MM.1S (cell line): Measurements from ENCODE around the gene SOWAHC.

ENCODE experiments used
- DNase-seq: peaks from one replicate; pipeline ENCODE4 v3.0.0-alpha.2; 2015
- H2AFZ ChIP-seq: fragments of 300-600 bp; sonication (generic); 2 replicates; pipeline ENCODE4 v1.6.0; 2016; ENCODE audit warnings: antibody characterized with exemption, low read length
- H3F3A ChIP-seq: fragments of 300-600 bp; sonication (generic); 2 replicates; pipeline ENCODE4 v1.6.1; 2016; ENCODE audit warnings: mild to moderate bottlenecking, antibody characterized with exemption, low read length, moderate library complexity, mixed read lengths; ENCODE audit not compliant: insufficient read depth
- H3K27ac ChIP-seq: fragments of 300-600 bp; sonication (generic); 2 replicates; pipeline ENCODE4 v1.5.1; 2016; ENCODE audit warnings: mild to moderate bottlenecking, low read length
- H3K27me3 ChIP-seq: fragments of 300-600 bp; sonication (generic); replicated peaks from 2 replicates; pipeline ENCODE4 v1.6.0; 2016; ENCODE audit warnings: low read length; ENCODE audit not compliant: insufficient read depth
- H3K36me3 ChIP-seq: fragments of 300-600 bp; sonication (generic); replicated peaks from 2 replicates; pipeline ENCODE4 v1.6.1; 2016; ENCODE audit warnings: mild to moderate bottlenecking, low read length, mixed read lengths; ENCODE audit not compliant: insufficient read depth
- H3K4me1 ChIP-seq: fragments of 300-600 bp; sonication (generic); 2 replicates; pipeline ENCODE4 v1.6.1; 2016; ENCODE audit warnings: low read length, mixed read lengths
- H3K4me2 ChIP-seq: fragments of 300-600 bp; sonication (generic); 2 replicates; pipeline ENCODE4 v1.6.0; 2016; ENCODE audit warnings: low read depth, low read length
- H3K4me3 ChIP-seq: fragments of 300-600 bp; sonication (generic); 2 replicates; pipeline ENCODE4 v1.5.1; 2016; ENCODE audit warnings: low read length, mixed read lengths
- H3K79me2 ChIP-seq: fragments of 300-600 bp; sonication (generic); 2 replicates; pipeline ENCODE4 v1.6.1; 2016; ENCODE audit warnings: mixed run types, low read length, mixed read lengths
- H3K9ac ChIP-seq: fragments of 300-600 bp; sonication (generic); 2 replicates; pipeline ENCODE4 v1.6.1; 2016; ENCODE audit warnings: low read length, mixed read lengths
- H3K9me2 ChIP-seq: fragments of 300-600 bp; sonication (generic); replicated peaks from 2 replicates; pipeline ENCODE4 v1.6.1; 2016; ENCODE audit warnings: mild to moderate bottlenecking, low read length, mixed read lengths; ENCODE audit not compliant: insufficient read depth
- H3K9me3 ChIP-seq: fragments of 300-600 bp; sonication (generic); replicated peaks from 2 replicates; pipeline ENCODE4 v1.6.1; 2016; ENCODE audit warnings: mild to moderate bottlenecking, low read length, mixed read lengths; ENCODE audit not compliant: insufficient read depth
- H4K20me1 ChIP-seq: fragments of 300-600 bp; sonication (generic); 2 replicates; pipeline ENCODE4 v1.6.1; 2016; ENCODE audit warnings: mild to moderate bottlenecking, low read length, moderate library complexity, mixed read lengths; ENCODE audit not compliant: insufficient read depth
- EZH2 ChIP-seq: fragments of 300-600 bp; sonication (generic); optimal IDR thresholded peaks from 2 replicates; pipeline ENCODE3; 2017; ENCODE audit warnings: low read depth, mild to moderate bottlenecking, antibody characterized with exemption, low read length, mixed read lengths
- EZH2phosphoT487 ChIP-seq: fragments of 300-600 bp; sonication (generic); IDR thresholded peaks from 2 replicates; pipeline ENCODE4 v1.6.1; 2018; ENCODE audit warnings: antibody characterized with exemption, low read length
- TF ChIP-seq, protein P1 (sequence below): fragments of 300-600 bp; sonication (generic); IDR thresholded peaks from 2 replicates; pipeline ENCODE4 v1.5.1; 2016; ENCODE audit warnings: antibody characterized with exemption, low read length, mixed read lengths

The SOWAHC gene

DNA sequence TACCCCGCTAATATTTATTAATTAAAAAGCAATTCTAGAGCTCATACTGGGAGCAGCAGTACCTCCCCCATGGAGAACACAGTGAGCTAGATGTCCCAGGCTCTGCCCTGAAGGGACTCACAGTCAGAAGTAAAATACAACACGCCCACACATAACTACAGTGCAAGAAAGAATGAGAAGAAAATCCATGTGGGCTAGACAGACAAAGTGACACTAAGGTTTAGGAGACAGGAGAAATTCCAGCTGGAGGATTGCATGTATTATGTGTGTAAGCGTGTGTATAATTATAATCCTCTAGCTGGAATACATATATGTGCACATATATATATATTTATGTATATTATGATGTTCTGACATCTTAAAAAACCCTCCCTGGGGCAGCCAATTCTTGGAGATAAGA is 15.7 kb downstream of the SOWAHC start:
- H3K27me3 ChIP-seq: no peaks in the 10 kb centered on the region
- no peaks in the 10 kb centered on the region for H4K20me1 ChIP-seq
- no peak overlapping the region for H2AFZ ChIP-seq
- H3K79me2 ChIP-seq: no peaks in the 10 kb centered on the region
- H3F3A ChIP-seq: no peaks in the 10 kb centered on the region
- no peaks in the 10 kb centered on the region for H3K36me3 ChIP-seq
- no peak overlapping the region for H3K4me3 ChIP-seq
- TF ChIP-seq EZH2phosphoT487 (no peak), EZH2 (no peak)
- TF ChIP-seq, protein P1, sequence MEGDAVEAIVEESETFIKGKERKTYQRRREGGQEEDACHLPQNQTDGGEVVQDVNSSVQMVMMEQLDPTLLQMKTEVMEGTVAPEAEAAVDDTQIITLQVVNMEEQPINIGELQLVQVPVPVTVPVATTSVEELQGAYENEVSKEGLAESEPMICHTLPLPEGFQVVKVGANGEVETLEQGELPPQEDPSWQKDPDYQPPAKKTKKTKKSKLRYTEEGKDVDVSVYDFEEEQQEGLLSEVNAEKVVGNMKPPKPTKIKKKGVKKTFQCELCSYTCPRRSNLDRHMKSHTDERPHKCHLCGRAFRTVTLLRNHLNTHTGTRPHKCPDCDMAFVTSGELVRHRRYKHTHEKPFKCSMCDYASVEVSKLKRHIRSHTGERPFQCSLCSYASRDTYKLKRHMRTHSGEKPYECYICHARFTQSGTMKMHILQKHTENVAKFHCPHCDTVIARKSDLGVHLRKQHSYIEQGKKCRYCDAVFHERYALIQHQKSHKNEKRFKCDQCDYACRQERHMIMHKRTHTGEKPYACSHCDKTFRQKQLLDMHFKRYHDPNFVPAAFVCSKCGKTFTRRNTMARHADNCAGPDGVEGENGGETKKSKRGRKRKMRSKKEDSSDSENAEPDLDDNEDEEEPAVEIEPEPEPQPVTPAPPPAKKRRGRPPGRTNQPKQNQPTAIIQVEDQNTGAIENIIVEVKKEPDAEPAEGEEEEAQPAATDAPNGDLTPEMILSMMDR: no peak
- peaks cover 4% of the 10 kb centered on the region; the same call in 1 of the 2 replicates for H3K4me1 ChIP-seq
- DNase-seq: no peak
- H3K9ac ChIP-seq: no peak overlapping the region
- no peak overlapping the region for H3K27ac ChIP-seq
- H3K9me3 ChIP-seq: no peaks in the 10 kb centered on the region
- H3K4me2 ChIP-seq: no peak overlapping the region
- H3K9me2 ChIP-seq: no peaks in the 10 kb centered on the region

DNA sequence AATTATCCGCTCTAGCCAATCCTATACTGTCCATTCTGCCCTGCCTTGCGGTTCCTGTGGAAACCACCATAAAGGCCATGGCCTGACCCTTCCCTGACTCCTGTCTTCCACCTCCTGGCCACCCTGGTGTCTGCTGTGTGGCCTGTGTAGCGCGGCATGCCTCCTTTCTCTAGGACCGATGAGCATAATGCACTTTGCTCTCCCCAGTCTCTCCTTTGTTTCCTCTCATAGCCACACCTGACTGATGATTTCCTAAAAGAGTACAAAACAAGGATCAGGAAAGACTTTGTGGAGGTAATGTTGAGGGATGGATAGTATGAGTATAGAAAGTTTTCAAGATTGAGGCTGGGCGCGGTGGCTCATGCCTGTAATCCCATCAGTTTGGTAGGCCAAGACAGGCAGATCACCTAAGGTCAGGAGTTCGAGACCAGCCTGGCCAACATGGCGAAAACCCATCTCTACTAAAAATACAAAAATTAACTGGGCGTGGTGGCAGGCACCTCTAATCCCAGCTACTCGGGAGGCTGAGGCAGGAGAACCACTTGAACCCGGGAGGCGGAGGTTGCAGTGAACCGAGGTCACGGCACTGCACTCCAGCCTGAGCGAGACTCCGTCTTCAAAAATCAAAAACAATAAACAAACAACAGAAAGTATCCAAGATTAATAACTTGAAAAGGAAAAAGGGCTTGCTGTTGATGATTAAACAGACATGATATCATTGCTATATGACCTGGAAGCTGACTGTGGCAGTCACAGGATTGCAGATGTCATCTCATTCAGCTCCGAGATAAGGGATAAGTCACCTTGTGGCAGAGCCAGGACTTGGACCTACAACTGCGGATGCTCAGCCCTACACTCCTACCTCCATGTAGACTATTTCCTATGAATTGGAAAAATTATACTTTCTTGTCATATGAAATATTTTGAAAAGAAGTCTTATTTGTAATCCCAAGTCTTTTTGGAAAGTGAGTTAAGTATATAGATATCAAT is 16.6 kb downstream of the SOWAHC start:
- Histone ChIP-seq H3K79me2 (no peaks in the 10 kb centered on the region), H3K27me3 (no peaks in the 10 kb centered on the region), H3K4me1 (peaks cover 7% of the 10 kb centered on the region; the same call in 1 of the 2 replicates), H4K20me1 (no peaks in the 10 kb centered on the region), H3F3A (no peaks in the 10 kb centered on the region), H3K4me2 (no peak overlapping the region), H2AFZ (no peak overlapping the region), H3K27ac (no peak overlapping the region), H3K9me3 (no peaks in the 10 kb centered on the region), H3K36me3 (no peaks in the 10 kb centered on the region), H3K4me3 (no peak overlapping the region), H3K9me2 (no peaks in the 10 kb centered on the region), H3K9ac (no peak overlapping the region)
- TF ChIP-seq EZH2: no peak
- TF ChIP-seq, protein P1: no peak
- no peak for TF ChIP-seq EZH2phosphoT487
- no peak for DNase-seq

DNA sequence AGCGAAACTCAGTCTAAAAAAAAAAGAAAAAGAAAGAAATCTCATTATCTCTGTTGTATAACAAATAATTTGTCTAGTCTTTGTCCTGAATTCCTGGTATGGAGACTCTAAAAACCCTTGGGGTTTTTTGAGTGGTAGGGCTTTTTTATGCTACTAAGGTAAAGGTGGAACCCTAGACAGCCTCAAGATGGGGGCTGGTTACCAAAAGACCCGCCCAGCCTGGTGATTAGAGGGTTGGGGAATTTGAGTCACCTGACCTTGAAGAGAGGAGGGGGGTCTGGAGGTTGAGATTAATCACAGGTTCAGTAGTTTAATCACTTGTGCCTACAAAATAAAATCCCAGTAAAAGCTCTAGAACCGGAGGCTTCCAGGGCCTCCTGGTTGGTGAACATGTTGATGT is 17.6 kb downstream of the SOWAHC start:
- Histone ChIP-seq H3K27me3 (no peaks in the 10 kb centered on the region), H3K9ac (no peak overlapping the region), H3K9me3 (no peaks in the 10 kb centered on the region), H3K27ac (no peak overlapping the region), H3K4me1 (peaks cover 17% of the 10 kb centered on the region), H3K4me3 (no peak overlapping the region), H3K79me2 (no peaks in the 10 kb centered on the region), H3K36me3 (no peaks in the 10 kb centered on the region), H4K20me1 (no peaks in the 10 kb centered on the region), H2AFZ (no peak overlapping the region), H3F3A (peaks cover 9% of the 10 kb centered on the region), H3K4me2 (no peak overlapping the region), H3K9me2 (no peaks in the 10 kb centered on the region)
- TF ChIP-seq, protein P1: no peak
- TF ChIP-seq EZH2phosphoT487 (no peak), EZH2 (no peak)
- no peak for DNase-seq
